Measurements from ENCODE around the gene ST8SIA3. TPM values are rescaled to one million over a fixed set of nuclear protein-coding genes. Genes with fewer than 3 reads are reported as not detected.

ST8SIA3 gene
- total and polyA plus RNA-seq, 12 donors = not detected

DNA sequence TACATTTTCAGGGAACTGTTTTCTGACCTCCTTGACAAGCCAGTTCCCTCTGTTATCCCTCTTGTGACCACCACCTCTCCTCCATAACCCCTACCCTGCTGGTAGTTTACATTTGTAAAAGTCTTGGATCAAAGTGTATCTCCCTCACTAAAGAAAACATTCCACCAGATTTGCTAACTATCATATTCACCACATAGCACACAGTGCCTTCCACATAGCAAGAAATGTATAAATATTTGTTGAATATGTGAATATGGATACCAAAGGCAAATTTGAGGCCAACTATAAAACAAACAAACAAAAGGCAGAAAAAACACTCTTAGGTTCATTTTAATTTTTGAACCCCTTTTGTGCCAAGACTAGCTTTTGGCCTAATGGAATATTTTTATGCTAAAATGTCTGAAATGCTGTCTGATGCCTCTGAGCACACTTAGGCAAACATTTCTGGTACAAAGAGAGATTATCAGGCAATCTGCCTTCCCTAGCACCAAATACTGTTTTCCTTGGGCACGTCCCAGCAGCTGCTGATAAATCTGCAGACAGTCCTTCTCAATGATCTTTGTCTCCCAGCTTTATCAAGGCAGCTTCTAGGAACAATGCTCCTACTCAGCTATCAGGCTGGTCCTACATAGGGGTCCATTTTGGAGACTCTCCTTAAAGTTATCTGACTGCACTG lies 26.7 kb upstream of the ST8SIA3 start:
- no peak for TF ChIP-seq CTCF (IDR thresholded peaks at IDR 0.05)
- ATAC-seq (no peak), DNase-seq (no peak)
- no peak overlapping the region for H3K4me3 ChIP-seq
- intact Hi-C loops (cut with DNase I) = no loop called here
- H3K4me1 ChIP-seq = no peaks in the 10 kb centered on the region
- WGBS, 2 donors = 11 to 13% methylated on average over 1 of the region's 1 CpG
- H3K9me3 ChIP-seq = peaks cover 0 to 7% (median 0%) of the 10 kb centered on the region in 11 donors
- no peak overlapping the region for H3K27ac ChIP-seq
- H3K36me3 ChIP-seq = no peaks in the 10 kb centered on the region
- peaks cover 0 to 18% (median 0%) of the 10 kb centered on the region in 7 donors for H3K27me3 ChIP-seq

DNA sequence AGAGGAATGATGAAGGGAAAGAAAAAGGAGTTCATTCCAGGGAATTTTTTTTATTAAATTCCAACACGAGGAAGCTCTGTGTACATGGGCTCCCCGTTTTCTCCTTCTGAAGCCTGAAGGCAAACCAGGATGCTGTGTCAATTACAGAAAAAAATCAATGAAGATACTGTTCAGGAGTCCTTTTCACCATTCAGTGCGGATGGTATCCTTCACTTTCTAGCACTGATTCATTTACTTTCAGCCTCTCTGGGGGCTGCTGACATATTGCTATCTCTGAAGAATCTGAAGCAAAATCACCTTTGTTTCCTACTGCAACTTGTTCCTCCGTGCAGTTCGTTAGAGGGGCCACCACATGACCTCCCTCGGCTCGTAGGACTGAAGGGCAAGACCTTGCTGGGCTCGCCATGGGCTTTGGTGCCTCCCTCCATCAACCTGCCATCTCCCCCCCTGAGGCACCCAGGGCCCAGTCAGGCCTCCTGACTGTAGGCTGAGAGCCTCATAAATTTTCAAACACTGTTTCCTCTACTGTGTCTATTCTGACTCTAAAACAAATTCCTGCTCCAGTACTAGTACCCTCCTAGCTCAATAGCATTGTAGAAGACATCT lies 25.5 kb upstream of the ST8SIA3 start:
- Histone ChIP-seq H3K4me1 (no peaks in the 10 kb centered on the region), H3K9me3 (peaks cover 0 to 7% (median 0%) of the 10 kb centered on the region in 11 donors), H3K36me3 (no peaks in the 10 kb centered on the region), H3K27me3 (peaks cover 0 to 12% (median 0%) of the 10 kb centered on the region in 7 donors), H3K27ac (no peak overlapping the region), H3K4me3 (no peak overlapping the region)
- no peak for ATAC-seq
- TF ChIP-seq CTCF (IDR thresholded peaks at IDR 0.05) = no peak
- DNase-seq = no peak
- WGBS, 2 donors = 57 to 64% methylated on average over 8 of the region's 8 CpGs
- intact Hi-C loops (cut with DNase I) = no loop called here

GRCh38 chr18:57328665-57329064 lies 23.7 kb upstream of the ST8SIA3 start:
- no peak for ATAC-seq
- Histone ChIP-seq H3K27ac (no peak overlapping the region), H3K4me1 (no peaks in the 10 kb centered on the region), H3K4me3 (no peak overlapping the region), H3K36me3 (no peaks in the 10 kb centered on the region), H3K9me3 (peaks cover 0 to 7% (median 0%) of the 10 kb centered on the region in 11 donors), H3K27me3 (peaks cover 0 to 11% (median 0%) of the 10 kb centered on the region in 7 donors)
- no peak for DNase-seq
- intact Hi-C loops (cut with DNase I) = no loop called here
- WGBS, 2 donors = 75 to 81% methylated on average over 3 of the region's 3 CpGs
- no peak for TF ChIP-seq CTCF (IDR thresholded peaks at IDR 0.05)

DNA sequence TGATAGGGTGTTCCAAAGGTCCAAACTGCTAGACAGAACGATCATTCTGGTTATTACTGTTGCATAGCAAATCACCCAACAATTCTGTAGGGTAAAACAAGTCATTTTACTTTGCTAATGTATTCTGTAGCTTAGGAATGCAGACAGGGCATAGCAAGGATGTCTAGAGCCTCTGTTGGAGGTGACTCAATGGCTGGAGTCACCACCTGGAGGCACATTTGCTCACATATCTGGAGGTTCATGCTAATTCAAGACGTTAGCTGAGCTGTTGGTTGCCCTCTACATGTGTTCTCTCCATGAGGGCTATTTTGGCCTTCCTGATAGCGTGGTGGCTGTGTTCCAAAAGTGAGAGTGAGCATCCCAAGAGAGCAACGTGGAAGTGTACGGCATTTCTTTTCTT lies 22.5 kb upstream of the ST8SIA3 start:
- no peak for DNase-seq
- intact Hi-C loops (cut with DNase I) = no loop called here
- Histone ChIP-seq H3K4me1 (no peaks in the 10 kb centered on the region), H3K36me3 (no peaks in the 10 kb centered on the region), H3K27ac (no peak overlapping the region), H3K9me3 (peaks cover 0 to 7% (median 0%) of the 10 kb centered on the region in 11 donors), H3K27me3 (peaks cover 0 to 20% (median 0%) of the 10 kb centered on the region in 7 donors), H3K4me3 (no peak overlapping the region)
- ATAC-seq = no peak
- no peak for TF ChIP-seq CTCF (IDR thresholded peaks at IDR 0.05)
- WGBS, 2 donors = 58 to 65% methylated on average over 5 of the region's 5 CpGs

All from heart right ventricle (tissue), 16 donors.